Gastrocnemius medialis (tissue), 4 donors: ENCODE measurements around the gene RNASEL.

Source experiments
- POLR2A ChIP-seq, 2 donors: fragments of 450-650 bp; IDR thresholded peaks; one replicate each; pipeline ENCODE4 v1.6.1; 2017; ENCODE audit warnings: antibody characterized with exemption in 2 of 2, mild to moderate bottlenecking in 2 of 2, moderate library complexity in 2 of 2
- TF ChIP-seq, protein P1 (sequence below), 5 experiments: fragments of 450-650 bp in 3 of 5; fragments of 200-600 bp in 2 of 5; sonication (generic) in 2 of 5; IDR thresholded peaks in 4 of 5; conservative IDR thresholded peaks in 1 of 5; 1 replicate in 4 of 5; 2 replicates in 1 of 5; pipeline ENCODE4 v1.5.1; 2016 to 2019; ENCODE audit warnings: antibody characterized with exemption in 5 of 5, mild to moderate bottlenecking in 3 of 5, moderate library complexity in 3 of 5

- TF ChIP-seq POLR2A (IDR thresholded peaks at IDR 0.05): no peak
- TF ChIP-seq, protein P1, sequence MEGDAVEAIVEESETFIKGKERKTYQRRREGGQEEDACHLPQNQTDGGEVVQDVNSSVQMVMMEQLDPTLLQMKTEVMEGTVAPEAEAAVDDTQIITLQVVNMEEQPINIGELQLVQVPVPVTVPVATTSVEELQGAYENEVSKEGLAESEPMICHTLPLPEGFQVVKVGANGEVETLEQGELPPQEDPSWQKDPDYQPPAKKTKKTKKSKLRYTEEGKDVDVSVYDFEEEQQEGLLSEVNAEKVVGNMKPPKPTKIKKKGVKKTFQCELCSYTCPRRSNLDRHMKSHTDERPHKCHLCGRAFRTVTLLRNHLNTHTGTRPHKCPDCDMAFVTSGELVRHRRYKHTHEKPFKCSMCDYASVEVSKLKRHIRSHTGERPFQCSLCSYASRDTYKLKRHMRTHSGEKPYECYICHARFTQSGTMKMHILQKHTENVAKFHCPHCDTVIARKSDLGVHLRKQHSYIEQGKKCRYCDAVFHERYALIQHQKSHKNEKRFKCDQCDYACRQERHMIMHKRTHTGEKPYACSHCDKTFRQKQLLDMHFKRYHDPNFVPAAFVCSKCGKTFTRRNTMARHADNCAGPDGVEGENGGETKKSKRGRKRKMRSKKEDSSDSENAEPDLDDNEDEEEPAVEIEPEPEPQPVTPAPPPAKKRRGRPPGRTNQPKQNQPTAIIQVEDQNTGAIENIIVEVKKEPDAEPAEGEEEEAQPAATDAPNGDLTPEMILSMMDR (IDR thresholded peaks at IDR 0.05 in 4 of 5, conservative IDR thresholded peaks at IDR 0.05 in 1 of 5): no peak
Observed at GRCh38 chr1:182596934-182597333, 7.9 kb upstream of the RNASEL start.
